ENCODE results near the gene PSMG4.

Gene PSMG4

DNA sequence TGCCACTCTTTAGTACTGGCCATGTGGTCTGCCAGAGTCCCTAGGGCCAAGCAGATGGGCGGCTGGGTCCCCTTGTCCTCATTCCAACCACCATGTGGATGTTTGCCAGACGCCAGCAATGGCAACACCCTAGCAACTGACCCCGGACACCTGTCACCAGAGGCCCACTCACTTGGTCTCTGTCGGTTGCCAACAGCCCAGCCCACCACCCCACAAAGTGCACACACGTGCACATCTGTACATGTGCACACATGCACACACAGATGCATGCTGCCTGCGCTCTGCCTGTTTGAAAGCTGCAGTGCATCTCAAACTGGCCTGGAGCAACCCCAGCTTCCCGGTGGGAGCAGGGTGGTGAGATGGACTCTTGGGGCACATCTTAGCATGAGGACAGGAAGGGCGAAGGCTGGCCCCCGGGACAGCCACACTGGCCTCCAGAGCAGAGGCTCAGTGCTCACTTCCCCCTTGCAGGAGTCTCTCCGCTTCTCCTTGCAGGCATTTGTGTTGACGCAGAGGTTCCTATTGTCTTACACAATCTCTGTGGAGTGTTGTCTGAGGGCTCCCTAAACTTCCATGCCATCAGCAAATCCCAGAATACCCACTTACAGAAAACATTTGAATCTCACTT lies 54.0 kb downstream of the PSMG4 start:
- DNase-seq, result no peak

DNA sequence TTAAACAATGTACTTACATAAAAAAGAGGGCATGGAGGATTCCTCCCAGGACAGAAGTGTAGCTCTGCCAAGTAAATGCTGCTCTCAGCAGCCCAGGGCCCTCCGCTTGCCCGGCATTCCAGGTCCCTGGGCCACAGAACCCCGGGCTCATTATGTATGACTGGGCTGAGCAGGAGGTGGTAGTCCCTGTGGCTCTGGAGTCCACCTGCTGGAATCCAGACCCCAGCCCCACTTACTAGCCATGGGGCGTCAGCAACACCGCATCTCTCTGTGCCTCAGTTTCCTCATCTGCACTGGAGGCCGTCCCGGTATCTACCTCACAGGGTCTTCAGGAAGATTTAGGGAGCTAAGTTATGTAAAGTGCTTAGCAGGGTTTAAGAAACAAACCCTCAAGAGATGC lies 55.4 kb downstream of the PSMG4 start:
- no peak for DNase-seq

DNA sequence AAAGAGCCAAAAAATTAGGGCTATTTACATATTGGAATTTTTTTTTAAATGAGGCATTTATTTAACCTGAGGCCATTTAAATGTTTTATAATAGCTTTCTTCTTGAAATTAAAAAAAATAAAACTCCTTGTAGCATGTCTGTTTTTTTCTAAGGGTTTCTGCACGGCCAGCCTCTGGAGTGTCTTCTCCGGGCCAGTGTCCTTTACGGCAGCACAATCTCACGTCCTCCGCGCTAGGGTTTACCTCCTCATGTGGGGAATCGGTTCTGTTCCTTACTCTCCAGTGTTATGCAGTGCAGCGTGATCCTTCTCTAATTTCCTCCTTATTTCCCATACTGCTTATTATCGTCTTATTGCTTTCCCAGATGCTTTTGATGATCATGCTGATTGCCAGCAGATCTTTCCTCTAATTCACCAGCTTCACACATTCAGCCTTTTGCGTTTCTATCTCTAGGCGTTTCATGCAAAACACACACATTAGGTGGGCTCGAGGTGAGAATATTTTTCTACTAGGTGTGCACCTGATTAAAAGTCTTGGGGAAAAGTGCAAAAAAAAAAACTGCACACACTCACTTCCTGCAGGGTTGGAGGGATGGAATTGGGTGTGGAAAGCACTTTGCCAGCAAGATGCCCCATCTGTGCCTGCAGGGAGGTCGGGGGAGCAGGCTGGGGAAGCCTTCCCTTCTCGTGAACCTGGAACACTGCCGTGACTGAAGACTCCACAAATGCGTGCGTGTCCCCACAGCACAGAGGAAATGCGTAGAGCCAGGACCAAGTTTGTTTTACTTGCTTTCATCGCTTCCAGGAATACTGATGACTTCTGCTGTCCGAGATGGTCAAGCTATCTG lies 56.1 kb downstream of the PSMG4 start:
- no peak for DNase-seq

DNA sequence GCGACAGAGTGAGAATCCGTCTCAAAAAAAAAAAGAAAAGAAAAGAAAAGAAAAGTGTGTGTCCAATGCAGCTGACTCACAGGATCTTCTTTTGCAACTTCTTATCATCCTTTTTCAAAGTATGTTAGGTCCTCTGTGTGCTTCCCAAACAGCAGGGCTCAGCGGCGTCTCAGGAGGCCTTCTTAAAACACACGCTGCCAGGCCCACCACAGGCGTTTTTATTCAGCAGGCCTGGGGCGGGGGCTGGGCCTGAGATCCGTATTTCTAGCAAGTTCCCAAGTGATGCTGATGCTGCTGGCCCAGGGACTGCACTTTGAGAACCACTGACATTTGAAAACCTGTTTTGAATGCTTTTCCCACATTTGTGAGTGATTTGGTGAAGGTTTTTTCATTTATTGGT lies 57.1 kb downstream of the PSMG4 start:
- DNase-seq, result no peak

DNA sequence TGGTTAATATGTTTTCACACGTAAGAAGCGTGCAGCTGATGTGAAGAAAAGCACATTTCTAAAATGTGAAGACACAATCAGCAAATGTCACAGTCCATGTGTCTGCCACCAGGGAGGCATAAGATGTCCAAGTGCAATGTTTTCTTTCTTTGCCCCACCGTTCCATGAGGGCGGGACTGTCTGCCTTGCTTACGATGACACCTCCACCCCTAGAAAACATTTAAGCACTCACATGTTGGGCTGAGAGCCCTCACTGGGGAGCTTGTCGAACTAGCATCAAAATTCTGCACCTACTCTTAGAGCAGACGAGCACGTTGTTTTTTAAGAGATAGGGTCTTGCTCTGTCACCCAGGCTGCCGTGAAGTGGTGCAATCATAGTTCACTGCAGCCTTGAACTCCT lies 57.6 kb downstream of the PSMG4 start:
- DNase-seq, result no peak

DNA sequence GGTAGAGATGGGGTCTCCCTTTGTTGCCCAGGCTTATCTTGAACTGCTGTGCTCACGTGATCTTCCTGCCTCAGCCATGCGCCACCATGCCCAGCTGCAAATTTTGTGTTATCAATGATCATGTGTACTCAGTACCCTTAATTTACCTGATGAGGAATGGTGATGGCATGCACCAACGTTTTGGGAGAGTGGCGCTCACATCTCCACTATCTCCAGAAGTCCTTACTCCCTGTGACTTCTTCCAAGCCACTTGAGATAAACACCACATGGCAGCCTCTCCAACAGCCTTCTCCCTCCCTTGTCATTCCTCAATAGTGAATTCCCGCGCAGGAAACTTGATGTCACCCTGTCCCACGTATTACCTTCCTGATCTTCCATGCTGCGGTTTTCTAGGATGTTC lies 58.1 kb downstream of the PSMG4 start:
- DNase-seq, result no peak

All from DMS79 (cell line).